ENCODE data around the gene PDLIM5. TPM values are rescaled to one million over a fixed set of nuclear protein-coding genes. Genes with fewer than 3 reads are reported as not detected.

Gene PDLIM5
- total RNA-seq, 1 experiment from 2014 or later, result 58.0 TPM

- Histone ChIP-seq H3K9me3 (ENCODE audit: control insufficient read depth, low read depth, low read length) (no peaks in the 10 kb centered on the region), H3K27ac (ENCODE audit: insufficient read length, low read depth, low read length) (no peak overlapping the region), H3K23ac (ENCODE audit: insufficient read length, low read depth, low read length) (no peak overlapping the region), H3K27me3 (ENCODE audit: insufficient read depth, low read length) (no peaks in the 10 kb centered on the region), H3K4ac (ENCODE audit: low read depth, low read length) (no peak overlapping the region), H3K4me2 (ENCODE audit: insufficient read depth, insufficient read length, low read length) (no peak overlapping the region), H3K9ac (ENCODE audit: extremely low read depth, insufficient read length, low read length) (no peak overlapping the region), H4K91ac (ENCODE audit: insufficient read length, low read depth, low read length) (no peak overlapping the region), H3K4me1 (ENCODE audit: insufficient read depth, low read length) (no peaks in the 10 kb centered on the region), H3K18ac (ENCODE audit: insufficient read length, low read depth, low read length) (no peak overlapping the region), H3K79me2 (ENCODE audit: insufficient read depth, low read length) (no peaks in the 10 kb centered on the region), H2BK120ac (ENCODE audit: low read depth, low read length, poor library complexity, severe bottlenecking) (no peak overlapping the region), H4K5ac (ENCODE audit: insufficient read length, low read depth, low read length) (no peak overlapping the region), H4K20me1 (ENCODE audit: control insufficient read depth, insufficient read depth, insufficient read length) (no peaks in the 10 kb centered on the region), H3T11ph (ENCODE audit: low read length) (no peak overlapping the region), H2BK5ac (ENCODE audit: insufficient read length, low read length) (no peak overlapping the region), H3K56ac (ENCODE audit: insufficient read length, low read depth, low read length) (no peak overlapping the region), H2BK12ac (ENCODE audit: insufficient read length, low read depth, low read length) (no peak overlapping the region), H2AK5ac (ENCODE audit: insufficient read length, low read length) (no peak overlapping the region), H2BK15ac (ENCODE audit: low read depth, low read length) (no peak overlapping the region), H4K8ac (replicated peaks; ENCODE audit: insufficient read length, low read depth, low read length) (no peak overlapping the region), H3K23me2 (ENCODE audit: insufficient read length, low read depth, low read length, poor library complexity, severe bottlenecking) (no peaks in the 10 kb centered on the region), H2BK20ac (ENCODE audit: low read depth, low read length, poor library complexity, severe bottlenecking) (no peak overlapping the region), H3K79me1 (ENCODE audit: insufficient read depth, low read depth, low read length, poor library complexity, severe bottlenecking) (no peaks in the 10 kb centered on the region), H3K14ac (ENCODE audit: insufficient read depth, low read length) (no peak overlapping the region), H2AFZ (ENCODE audit: low read length) (no peak overlapping the region)
- H3K27ac Mint-ChIP-seq, result no peak overlapping the region
- peaks cover 0 to under 1% of the 10 kb centered on the region in 2 experiments; a peak in 1 of 5 replicates for H3K9me3 Mint-ChIP-seq
- H3K4me1 Mint-ChIP-seq, result peaks cover 8% of the 10 kb centered on the region in 2 experiments
- no CpG with 5 or more reads among the region's 2 CpGs for WGBS (ENCODE audit: extremely low coverage, insufficient read length, low lambda C conversion rate)
- H3K27me3 Mint-ChIP-seq (ENCODE audit: low read depth), result no peaks in the 10 kb centered on the region
- no peak for TF ChIP-seq CTCF (conservative IDR thresholded peaks at IDR 0.05)
- no peak overlapping the region; a peak in 1 of 5 replicates for H3K4me3 Mint-ChIP-seq
- DNase-seq, result no peak
- no peaks in the 10 kb centered on the region for H3K36me3 Mint-ChIP-seq (ENCODE audit: insufficient read depth in 1 of 3, low read depth in 3 of 3)
These were observed 12.1 kb upstream of the PDLIM5 start for GRCh38 chr4:94439606-94440005.

Measured in H9 (cell line).